Measurements from ENCODE around the gene CBR1. TPM values are rescaled to one million over a fixed set of nuclear protein-coding genes. Genes with fewer than 3 reads are reported as not detected.
"Not testable (repeated sequence)": the region's sequence is repeated elsewhere in the genome, so short reads cannot be mapped to it uniquely, and the experiment has no call there.

The CBR1 gene
- total and polyA plus RNA-seq, 2 of the 8 experiments (the other 6 are each of a cell fraction or from before 2014, with no cell fraction given): 1.8 to 207 TPM

- not testable (repeated sequence) for H3K27ac ChIP-seq (ENCODE audit: low read depth, low read length); H4K91ac ChIP-seq (replicated peaks; ENCODE audit: insufficient read length, low read length); H2BK15ac ChIP-seq (ENCODE audit: low read length); H4K20me1 ChIP-seq (replicated peaks in 1 of 2; ENCODE audit: control insufficient read depth in 1 of 2, insufficient read depth in 2 of 2, low read length in 2 of 2); H3K9ac ChIP-seq (replicated peaks in 1 of 4; ENCODE audit: extremely low read depth in 1 of 4, low read depth in 3 of 4, low read length in 3 of 4); H2BK120ac ChIP-seq (replicated peaks; ENCODE audit: low read depth, low read length); H2BK20ac ChIP-seq (ENCODE audit: low read length); H2BK5ac ChIP-seq (ENCODE audit: low read depth, low read length); H3K23ac ChIP-seq (ENCODE audit: insufficient read length); H3K23me2 ChIP-seq (ENCODE audit: low read depth, low read length); H4K8ac ChIP-seq (ENCODE audit: extremely low read depth, insufficient read depth, low read length); H3K79me1 ChIP-seq (ENCODE audit: low read depth, low read length); H3K79me2 ChIP-seq (ENCODE audit: control insufficient read depth in 1 of 2, insufficient read depth in 2 of 2, low read length in 2 of 2); DNase-seq (ENCODE audit: low read depth in 1 of 2, low spot score in 2 of 2); H3K56ac ChIP-seq (replicated peaks; ENCODE audit: insufficient read length, low read depth, low read length); H3K4me3 ChIP-seq (ENCODE audit: extremely low read depth in 1 of 4, insufficient read depth in 2 of 4, low read depth in 3 of 4, low read length in 4 of 4); H3K4ac ChIP-seq (replicated peaks; ENCODE audit: insufficient read length, low read depth, low read length); H3K4me1 ChIP-seq (replicated peaks in 1 of 4; ENCODE audit: control insufficient read depth in 3 of 4, insufficient read depth in 4 of 4, low read length in 3 of 4); H2AFZ ChIP-seq (ENCODE audit: low read length); H3K18ac ChIP-seq (ENCODE audit: extremely low read depth, low read length); H2BK12ac ChIP-seq (ENCODE audit: low read depth, low read length); H3K14ac ChIP-seq (ENCODE audit: insufficient read length); FAIRE-seq; H3K27me3 ChIP-seq (replicated peaks in 1 of 4; ENCODE audit: control insufficient read depth in 3 of 4, extremely low read depth in 1 of 4, insufficient read depth in 3 of 4, low read length in 3 of 4); H2AK5ac ChIP-seq (ENCODE audit: low read depth, low read length); H4K5ac ChIP-seq (ENCODE audit: insufficient read length, low read depth, low read length)
- Histone ChIP-seq H3K9me3 (ENCODE audit: insufficient read depth in 2 of 2, low read depth in 1 of 2, low read length in 1 of 2) (peaks cover 7 to 11% of the 10 kb centered on the region in 2 experiments), H3K4me2 (ENCODE audit: insufficient read depth in 1 of 2, low read depth in 2 of 2, low read length in 2 of 2) (peak overlapping the region in 1 of 2 experiments; percentile 25; a peak in 1 of 4 replicates), H3K36me3 (ENCODE audit: control insufficient read depth in 2 of 4, insufficient read depth in 4 of 4, low read length in 3 of 4) (peaks cover 0 to 17% (median 7%) of the 10 kb centered on the region in 4 experiments; a peak in 4 of 8 replicates)
- WGBS, 2 experiments (ENCODE audit: extremely low coverage in 1 of 2, insufficient coverage in 1 of 2, insufficient read length in 1 of 2, insufficient replicate concordance in 2 of 2, low coverage in 1 of 2, low lambda C conversion rate in 2 of 2, missing lambda C conversion rate in 1 of 2): 80% methylated on average over 5 of the region's 5 CpGs; no CpG with 5 or more reads in 1 of the 2 experiments
- POLR2A ChIA-PET (ENCODE audit: partially characterized antibody): interaction anchor here (1.0 to 2.2 kb wide), 3 partner anchors 12 to 68 kb away, joined by 3 to 8 read pairs (median 3); partner anchors contain the start of gene SETD4
- CTCF ChIA-PET (ENCODE audit: partially characterized antibody): interaction anchor here (0.6 to 5.1 kb wide), 4 partner anchors 10 to 471 kb away, joined by 3 to 48 read pairs (median 4); no protein-coding TSS in a partner anchor
Observed at GRCh38 chr21:36073911-36074310, 4.1 kb downstream of the CBR1 start.

All from H1 (cell line).